Endothelial cell (in vitro differentiated cells): Measurements from ENCODE around the gene EFCAB9. TPM values are rescaled to one million over a fixed set of nuclear protein-coding genes. Genes with fewer than 3 reads are reported as not detected.

ENCODE experiments used
- DNase-seq: peaks from one replicate; pipeline ENCODE4 v3.0.0; 2021; ENCODE audit warnings: low spot score
- H3K27ac Mint-ChIP-seq: one replicate; pipeline ENCODE4 v1.8.0; 2021; ENCODE audit warnings: mixed read lengths, inconsistent platforms; ENCODE audit not compliant: unreplicated experiment
- H3K27me3 Mint-ChIP-seq: one replicate; pipeline ENCODE4 v1.8.0; 2021; ENCODE audit warnings: mild to moderate bottlenecking, moderate library complexity, mixed read lengths, inconsistent platforms; ENCODE audit not compliant: unreplicated experiment
- H3K36me3 Mint-ChIP-seq: one replicate; pipeline ENCODE4 v1.8.0; 2021; ENCODE audit warnings: mild to moderate bottlenecking, low read depth, mixed read lengths, inconsistent platforms; ENCODE audit not compliant: unreplicated experiment
- H3K4me1 Mint-ChIP-seq: one replicate; pipeline ENCODE4 v1.8.0; 2021; ENCODE audit warnings: mild to moderate bottlenecking, mixed read lengths, inconsistent platforms; ENCODE audit not compliant: unreplicated experiment
- H3K4me3 Mint-ChIP-seq: one replicate; pipeline ENCODE4 v1.8.0; 2021; ENCODE audit warnings: mild to moderate bottlenecking, mixed read lengths, inconsistent platforms; ENCODE audit not compliant: unreplicated experiment
- H3K9me3 Mint-ChIP-seq: one replicate; pipeline ENCODE4 v1.8.0; 2021; ENCODE audit warnings: mixed read lengths, inconsistent platforms; ENCODE audit not compliant: unreplicated experiment
- CTCF ChIP-seq: fragments of 200-600 bp; sonication (generic); IDR thresholded peaks from one replicate; pipeline ENCODE4 v1.5.0; 2021; ENCODE audit warnings: antibody characterized with exemption; ENCODE audit not compliant: unreplicated experiment
- total RNA-seq: library from RNA; stranded (reverse); fragmentation: NEBNext Ultra II Directional; extraction: Animal tissue kit (Norgen Biotek cat#: 25700); gene quantifications from one replicate; pipeline ENCODE4 v1.2.1, GENCODE V29; 2021; ENCODE audit not compliant: unreplicated experiment

Gene EFCAB9
- total RNA-seq, 1 donor from 2014 or later = not detected

- H3K4me1 Mint-ChIP-seq = peaks cover 30% of the 10 kb centered on the region
- no peaks in the 10 kb centered on the region for H3K9me3 Mint-ChIP-seq
- H3K36me3 Mint-ChIP-seq = peaks cover 3% of the 10 kb centered on the region
- peak; percentile 21 for DNase-seq
- peaks cover 7% of the 10 kb centered on the region for H3K27me3 Mint-ChIP-seq
- H3K27ac Mint-ChIP-seq = peak overlapping the region; percentile 83
- H3K4me3 Mint-ChIP-seq = peak overlapping the region; percentile 98
- TF ChIP-seq CTCF = no peak
These were observed 6.6 kb upstream of the EFCAB9 start for GRCh38 chr5:172187118-172188032.

GRCh38 chr5:172188033-172188892, 5.7 kb upstream of the EFCAB9 start, which contains the start of gene STK10:
Gene STK10, minus strand, starts transcription at chr5:172188224. Its CDS starts 182 bp downstream, at chr5:172188042.
- Mint-ChIP-seq H3K27me3 (peaks cover 7% of the 10 kb centered on the region), H3K9me3 (no peaks in the 10 kb centered on the region), H3K36me3 (peaks cover under 1% of the 10 kb centered on the region), H3K4me1 (peaks cover 30% of the 10 kb centered on the region), H3K27ac (peak within 1 kb of the TSS; percentile 83), H3K4me3 (peak within 1 kb of the TSS; percentile 98)
- DNase-seq = peak; percentile 95
- TF ChIP-seq CTCF = peak; percentile 61

GRCh38 chr5:172188893-172189692, 4.9 kb upstream of the EFCAB9 start:
- no peak for TF ChIP-seq CTCF
- Mint-ChIP-seq H3K27me3 (peaks cover 7% of the 10 kb centered on the region), H3K4me3 (peak overlapping the region; percentile 83), H3K4me1 (peaks cover 30% of the 10 kb centered on the region), H3K9me3 (no peaks in the 10 kb centered on the region), H3K27ac (peak overlapping the region; percentile 53), H3K36me3 (no peaks in the 10 kb centered on the region)
- DNase-seq = peak; percentile 45

- H3K27me3 Mint-ChIP-seq = peaks cover 6% of the 10 kb centered on the region
- no peaks in the 10 kb centered on the region for H3K9me3 Mint-ChIP-seq
- peak overlapping the region; percentile 53 for H3K27ac Mint-ChIP-seq
- no peak for DNase-seq
- TF ChIP-seq CTCF = no peak
- peaks cover 29% of the 10 kb centered on the region for H3K4me1 Mint-ChIP-seq
- peak overlapping the region; percentile 82 for H3K4me3 Mint-ChIP-seq
- H3K36me3 Mint-ChIP-seq = no peaks in the 10 kb centered on the region
These were observed 4.2 kb upstream of the EFCAB9 start for GRCh38 chr5:172189693-172190296.
